Neuron (in vitro differentiated cells): ENCODE data around the gene SV2C.
"Not testable (repeated sequence)": the region's sequence is repeated elsewhere in the genome, so short reads cannot be mapped to it uniquely, and the experiment has no call there.

Experiments
- H2AFZ ChIP-seq: one replicate; pipeline ENCODE4 v1.6.1; 2013; ENCODE audit warnings: low read depth, mild to moderate bottlenecking, inconsistent platforms, low read length, moderate library complexity
- H3K27me3 ChIP-seq: one replicate; pipeline ENCODE4 v1.6.1; 2013; ENCODE audit warnings: low read length; ENCODE audit not compliant: insufficient read depth
- H3K36me3 ChIP-seq: one replicate; pipeline ENCODE4 v1.6.1; 2013; ENCODE audit warnings: low read length; ENCODE audit not compliant: insufficient read depth
- H3K4me1 ChIP-seq: one replicate; pipeline ENCODE4 v1.6.1; 2013; ENCODE audit warnings: low read length; ENCODE audit not compliant: insufficient read depth
- H3K4me3 ChIP-seq: 2 replicates; pipeline ENCODE4 v1.5.1; 2013; ENCODE audit warnings: mild to moderate bottlenecking, low read length, moderate library complexity
- H3K9me3 ChIP-seq: one replicate; pipeline ENCODE4 v1.6.1; 2013; ENCODE audit warnings: low read length

Gene SV2C

GRCh38 chr5:76291305-76292077 lies 208.3 kb downstream of the SV2C start:
- Histone ChIP-seq H3K4me3 (no peak overlapping the region), H2AFZ (no peak overlapping the region), H3K4me1 (no peaks in the 10 kb centered on the region), H3K36me3 (no peaks in the 10 kb centered on the region), H3K27me3 (no peaks in the 10 kb centered on the region), H3K9me3 (no peaks in the 10 kb centered on the region)

GRCh38 chr5:76292620-76293322 lies 209.6 kb downstream of the SV2C start:
- Histone ChIP-seq H2AFZ (no peak overlapping the region), H3K36me3 (no peaks in the 10 kb centered on the region), H3K4me3 (no peak overlapping the region), H3K4me1 (no peaks in the 10 kb centered on the region), H3K27me3 (no peaks in the 10 kb centered on the region), H3K9me3 (no peaks in the 10 kb centered on the region)

- H3K9me3 ChIP-seq: no peaks in the 10 kb centered on the region
- no peaks in the 10 kb centered on the region for H3K36me3 ChIP-seq
- H2AFZ ChIP-seq: no peak overlapping the region
- no peaks in the 10 kb centered on the region for H3K4me1 ChIP-seq
- H3K27me3 ChIP-seq: no peaks in the 10 kb centered on the region
- H3K4me3 ChIP-seq: no peak overlapping the region
Measured at GRCh38 chr5:76294573-76294972, 211.4 kb downstream of the SV2C start.

- Histone ChIP-seq H3K27me3 (no peaks in the 10 kb centered on the region), H3K4me3 (no peak overlapping the region), H3K4me1 (no peaks in the 10 kb centered on the region), H3K9me3 (no peaks in the 10 kb centered on the region), H2AFZ (no peak overlapping the region), H3K36me3 (no peaks in the 10 kb centered on the region)
Measured at GRCh38 chr5:76298852-76299251, 215.7 kb downstream of the SV2C start.

GRCh38 chr5:76299592-76299991 lies 216.4 kb downstream of the SV2C start:
- Histone ChIP-seq H3K9me3 (no peaks in the 10 kb centered on the region), H3K27me3 (no peaks in the 10 kb centered on the region), H2AFZ (no peak overlapping the region), H3K36me3 (no peaks in the 10 kb centered on the region), H3K4me3 (no peak overlapping the region), H3K4me1 (no peaks in the 10 kb centered on the region)

- not testable (repeated sequence) for H3K36me3 ChIP-seq, H3K4me1 ChIP-seq, H3K9me3 ChIP-seq, H3K4me3 ChIP-seq, H2AFZ ChIP-seq, H3K27me3 ChIP-seq
Measured at GRCh38 chr5:76301932-76302331, 218.7 kb downstream of the SV2C start.

GRCh38 chr5:76302661-76303060 lies 219.5 kb downstream of the SV2C start:
- H3K36me3 ChIP-seq, H3K27me3 ChIP-seq, H2AFZ ChIP-seq, H3K4me1 ChIP-seq, H3K4me3 ChIP-seq, H3K9me3 ChIP-seq: not testable (repeated sequence)

GRCh38 chr5:76303921-76304320 lies 220.7 kb downstream of the SV2C start:
- Histone ChIP-seq H3K4me1 (peaks cover 3% of the 10 kb centered on the region), H2AFZ (no peak overlapping the region), H3K9me3 (no peaks in the 10 kb centered on the region), H3K27me3 (no peaks in the 10 kb centered on the region), H3K4me3 (no peak overlapping the region), H3K36me3 (no peaks in the 10 kb centered on the region)

GRCh38 chr5:76305269-76305668 lies 222.1 kb downstream of the SV2C start:
- H3K27me3 ChIP-seq: no peaks in the 10 kb centered on the region
- peaks cover 3% of the 10 kb centered on the region for H3K4me1 ChIP-seq
- no peaks in the 10 kb centered on the region for H3K36me3 ChIP-seq
- H3K4me3 ChIP-seq: no peak overlapping the region
- no peaks in the 10 kb centered on the region for H3K9me3 ChIP-seq
- H2AFZ ChIP-seq: no peak overlapping the region

- Histone ChIP-seq H3K27me3 (no peaks in the 10 kb centered on the region), H3K36me3 (no peaks in the 10 kb centered on the region), H2AFZ (no peak overlapping the region), H3K4me1 (peaks cover 3% of the 10 kb centered on the region), H3K4me3 (no peak overlapping the region), H3K9me3 (no peaks in the 10 kb centered on the region)
Measured at GRCh38 chr5:76305775-76306174, 222.6 kb downstream of the SV2C start.

GRCh38 chr5:76310208-76310607 lies 227.0 kb downstream of the SV2C start:
- Histone ChIP-seq H3K4me3 (no peak overlapping the region), H3K9me3 (no peaks in the 10 kb centered on the region), H3K4me1 (peaks cover 3% of the 10 kb centered on the region), H2AFZ (no peak overlapping the region), H3K36me3 (no peaks in the 10 kb centered on the region), H3K27me3 (no peaks in the 10 kb centered on the region)

GRCh38 chr5:76312783-76313182 lies 229.6 kb downstream of the SV2C start:
- H2AFZ ChIP-seq: no peak overlapping the region
- H3K36me3 ChIP-seq: no peaks in the 10 kb centered on the region
- no peaks in the 10 kb centered on the region for H3K9me3 ChIP-seq
- no peaks in the 10 kb centered on the region for H3K27me3 ChIP-seq
- no peaks in the 10 kb centered on the region for H3K4me1 ChIP-seq
- H3K4me3 ChIP-seq: no peak overlapping the region

GRCh38 chr5:76314643-76315042 lies 231.5 kb downstream of the SV2C start:
- Histone ChIP-seq H2AFZ (no peak overlapping the region), H3K9me3 (no peaks in the 10 kb centered on the region), H3K36me3 (no peaks in the 10 kb centered on the region), H3K4me3 (no peak overlapping the region), H3K27me3 (no peaks in the 10 kb centered on the region), H3K4me1 (no peaks in the 10 kb centered on the region)
